ENCODE data around the gene NOP10. TPM values are rescaled to one million over a fixed set of nuclear protein-coding genes. Genes with fewer than 3 reads are reported as not detected.

NOP10 gene
- total RNA-seq, 1 donor from 2014 or later: 116 TPM

DNA sequence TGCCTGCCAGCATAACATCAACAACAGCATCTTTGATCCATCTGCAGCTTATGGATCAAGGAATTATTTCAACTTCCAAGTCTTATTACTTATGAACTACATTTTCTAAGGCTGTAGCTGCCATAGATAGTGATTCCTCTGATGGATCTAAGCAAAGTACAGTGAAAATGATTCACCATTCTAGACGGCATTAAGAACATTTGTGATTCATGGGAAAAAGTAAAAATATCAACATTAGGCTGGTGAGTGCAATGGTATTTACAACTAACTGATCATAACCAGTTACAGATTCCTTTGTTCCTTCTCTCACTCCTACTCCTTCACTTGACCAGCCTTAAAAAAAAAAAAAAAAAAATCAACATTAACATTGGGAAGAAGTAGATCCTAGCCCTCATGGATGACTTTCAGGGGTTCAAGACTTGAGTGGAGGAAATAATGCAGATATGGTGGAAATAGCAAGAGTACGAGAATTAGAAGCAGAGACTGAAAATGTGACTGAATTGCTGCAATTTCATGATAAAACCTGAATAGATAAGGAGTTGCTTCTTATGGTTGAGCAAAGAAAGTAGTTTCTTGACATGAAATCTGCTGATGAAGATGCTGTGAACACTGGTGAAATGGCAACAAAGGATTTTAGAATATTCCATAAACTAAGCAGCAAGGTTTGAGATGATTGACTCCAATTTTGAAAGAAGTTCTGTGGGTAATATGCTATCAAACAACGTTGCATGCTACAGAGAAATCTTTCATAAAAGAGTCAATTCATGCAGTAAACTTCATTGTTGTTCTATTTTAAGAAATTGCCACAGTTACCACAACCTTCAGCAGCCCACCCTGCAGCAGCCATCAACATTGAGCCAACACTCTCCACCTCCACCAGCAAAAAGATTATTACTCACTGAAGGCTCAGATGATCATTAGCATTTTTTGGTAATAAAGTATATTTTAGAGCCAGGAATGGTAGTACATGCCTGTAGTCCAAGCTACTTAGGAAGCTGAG is 28.1 kb downstream of the NOP10 start:
- POLR2A ChIA-PET: no interaction called here
- no peaks in the 10 kb centered on the region for H3K27me3 Mint-ChIP-seq
- TF ChIP-seq, protein P1, sequence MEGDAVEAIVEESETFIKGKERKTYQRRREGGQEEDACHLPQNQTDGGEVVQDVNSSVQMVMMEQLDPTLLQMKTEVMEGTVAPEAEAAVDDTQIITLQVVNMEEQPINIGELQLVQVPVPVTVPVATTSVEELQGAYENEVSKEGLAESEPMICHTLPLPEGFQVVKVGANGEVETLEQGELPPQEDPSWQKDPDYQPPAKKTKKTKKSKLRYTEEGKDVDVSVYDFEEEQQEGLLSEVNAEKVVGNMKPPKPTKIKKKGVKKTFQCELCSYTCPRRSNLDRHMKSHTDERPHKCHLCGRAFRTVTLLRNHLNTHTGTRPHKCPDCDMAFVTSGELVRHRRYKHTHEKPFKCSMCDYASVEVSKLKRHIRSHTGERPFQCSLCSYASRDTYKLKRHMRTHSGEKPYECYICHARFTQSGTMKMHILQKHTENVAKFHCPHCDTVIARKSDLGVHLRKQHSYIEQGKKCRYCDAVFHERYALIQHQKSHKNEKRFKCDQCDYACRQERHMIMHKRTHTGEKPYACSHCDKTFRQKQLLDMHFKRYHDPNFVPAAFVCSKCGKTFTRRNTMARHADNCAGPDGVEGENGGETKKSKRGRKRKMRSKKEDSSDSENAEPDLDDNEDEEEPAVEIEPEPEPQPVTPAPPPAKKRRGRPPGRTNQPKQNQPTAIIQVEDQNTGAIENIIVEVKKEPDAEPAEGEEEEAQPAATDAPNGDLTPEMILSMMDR (IDR thresholded peaks at IDR 0.05): no peak
- peaks cover 58% of the 10 kb centered on the region for H3K4me1 Mint-ChIP-seq
- intact Hi-C loops (cut with micrococcal nuclease): loop anchor here (5.0 kb wide), 1 partner anchor 32 kb away; no protein-coding TSS in a partner anchor
- H3K36me3 Mint-ChIP-seq (ENCODE audit: low read depth): peaks cover 42% of the 10 kb centered on the region
- DNase-seq (no peak), ATAC-seq (ENCODE audit: low read depth) (no peak)
- no peak overlapping the region for H3K27ac Mint-ChIP-seq
- CTCF ChIA-PET: interaction anchor here (1.2 kb wide), 1 partner anchor 273 kb away, joined by 3 read pairs; no protein-coding TSS in a partner anchor
- H3K4me3 Mint-ChIP-seq: no peak overlapping the region
- H3K9me3 Mint-ChIP-seq: no peaks in the 10 kb centered on the region

DNA sequence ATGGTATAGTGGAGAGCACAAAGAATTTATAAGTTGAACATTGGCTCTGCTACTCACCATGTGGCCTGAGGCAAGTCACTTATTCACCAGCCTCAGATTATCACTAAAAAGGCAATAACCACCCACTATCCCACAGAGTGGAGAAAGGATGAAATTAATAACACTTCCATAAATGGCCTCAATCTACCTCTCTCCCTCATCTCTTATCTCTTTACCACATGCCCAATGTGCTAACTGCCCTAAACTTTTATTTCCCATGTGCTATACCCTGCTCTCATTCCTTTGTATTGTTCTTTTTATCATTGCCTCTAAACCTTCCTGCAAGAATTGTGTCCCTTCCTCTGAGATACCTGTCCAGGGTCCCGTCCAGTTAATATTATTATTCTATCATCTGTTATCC is 31.4 kb downstream of the NOP10 start:
- ChIA-PET CTCF (no interaction called here), POLR2A (no interaction called here)
- Mint-ChIP-seq H3K4me1 (peaks cover 43% of the 10 kb centered on the region), H3K36me3 (ENCODE audit: low read depth) (peaks cover 56% of the 10 kb centered on the region), H3K4me3 (no peak overlapping the region), H3K27ac (no peak overlapping the region), H3K27me3 (no peaks in the 10 kb centered on the region), H3K9me3 (no peaks in the 10 kb centered on the region)
- ATAC-seq (ENCODE audit: low read depth) (no peak), DNase-seq (no peak)
- intact Hi-C loops (cut with micrococcal nuclease): no loop called here
- TF ChIP-seq, protein P1 (IDR thresholded peaks at IDR 0.05): no peak

DNA sequence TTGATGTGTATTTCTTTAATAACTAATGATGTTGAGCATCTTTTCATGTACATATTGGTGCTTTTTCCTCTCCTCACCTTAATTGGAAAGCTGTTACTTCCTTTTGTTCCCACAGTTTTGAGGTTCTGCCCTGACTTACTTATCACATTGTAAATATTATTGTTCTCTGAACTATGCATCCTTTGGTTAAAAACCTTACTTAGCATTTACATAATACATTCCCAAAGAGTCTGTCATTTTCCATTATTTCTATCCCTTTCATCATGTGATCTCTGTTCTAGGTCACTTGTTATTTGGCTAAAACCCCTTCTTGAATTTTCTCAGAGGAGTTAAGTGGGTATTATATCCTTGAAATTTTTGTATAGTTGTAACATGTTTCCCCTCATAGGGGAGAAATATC is 38.3 kb downstream of the NOP10 start:
- TF ChIP-seq, protein P1 (IDR thresholded peaks at IDR 0.05): no peak
- Mint-ChIP-seq H3K27me3 (no peaks in the 10 kb centered on the region), H3K4me1 (peaks cover 50% of the 10 kb centered on the region), H3K4me3 (no peak overlapping the region), H3K9me3 (no peaks in the 10 kb centered on the region), H3K36me3 (ENCODE audit: low read depth) (peaks cover 45% of the 10 kb centered on the region), H3K27ac (peak overlapping the region; percentile 42)
- intact Hi-C loops (cut with micrococcal nuclease): loop anchor here (5.0 kb wide), 1 partner anchor 37 kb away; no protein-coding TSS in a partner anchor
- DNase-seq: no peak
- ChIA-PET POLR2A (no interaction called here), CTCF (interaction anchor here (1.2 kb wide), 1 partner anchor 283 kb away, joined by 3 read pairs; no protein-coding TSS in a partner anchor)
- no peak for ATAC-seq (ENCODE audit: low read depth)

DNA sequence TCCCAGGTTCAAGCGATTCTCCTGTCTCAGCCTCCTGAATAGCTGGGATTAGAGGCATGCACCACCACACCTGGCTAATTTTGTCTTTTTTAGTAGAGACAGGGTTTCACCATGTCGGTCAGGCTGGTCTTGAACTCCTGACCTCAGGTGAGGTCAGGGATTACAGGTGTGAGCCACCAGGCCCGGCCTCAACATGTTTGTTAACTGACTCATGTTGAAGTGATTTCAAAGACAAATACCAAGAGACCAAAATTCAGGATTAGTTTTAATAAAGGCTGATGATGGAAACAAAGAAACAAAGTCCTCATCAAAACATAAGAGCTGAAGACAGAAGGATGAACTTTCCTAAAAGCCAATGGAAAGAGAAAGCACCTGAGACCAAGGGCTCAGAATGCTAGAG is 41.9 kb downstream of the NOP10 start:
- no peak overlapping the region for H3K4me3 Mint-ChIP-seq
- DNase-seq (no peak), ATAC-seq (ENCODE audit: low read depth) (no peak)
- intact Hi-C loops (cut with micrococcal nuclease): loop anchor here (5.0 kb wide), 1 partner anchor 34 kb away; no protein-coding TSS in a partner anchor
- no peaks in the 10 kb centered on the region for H3K9me3 Mint-ChIP-seq
- peaks cover 61% of the 10 kb centered on the region for H3K4me1 Mint-ChIP-seq
- ChIA-PET CTCF (no interaction called here), POLR2A (no interaction called here)
- no peak overlapping the region for H3K27ac Mint-ChIP-seq
- TF ChIP-seq, protein P1 (IDR thresholded peaks at IDR 0.05): no peak
- peaks cover 27% of the 10 kb centered on the region for H3K36me3 Mint-ChIP-seq (ENCODE audit: low read depth)
- no peaks in the 10 kb centered on the region for H3K27me3 Mint-ChIP-seq

DNA sequence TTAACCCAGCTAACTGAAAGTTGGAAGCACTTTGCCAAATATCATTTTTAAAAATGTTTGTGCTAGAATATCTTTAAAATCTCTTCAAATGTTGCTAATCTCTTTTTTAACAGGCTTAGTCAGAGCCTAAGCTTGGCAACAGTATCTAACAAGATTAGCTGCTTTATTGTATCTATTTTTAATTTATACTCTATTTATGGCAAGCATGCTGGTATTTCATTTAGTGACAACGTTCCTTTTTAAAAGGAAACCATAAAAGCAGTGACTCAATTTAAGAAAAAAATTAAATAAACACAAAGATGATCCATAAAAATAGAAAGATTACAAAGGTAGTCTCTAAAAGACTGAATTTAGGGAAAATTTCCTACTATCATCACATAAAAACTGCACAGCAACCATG is 45.9 kb downstream of the NOP10 start:
- Mint-ChIP-seq H3K9me3 (no peaks in the 10 kb centered on the region), H3K36me3 (ENCODE audit: low read depth) (peaks cover 28% of the 10 kb centered on the region), H3K27ac (no peak overlapping the region), H3K4me1 (peaks cover 44% of the 10 kb centered on the region), H3K4me3 (no peak overlapping the region), H3K27me3 (no peaks in the 10 kb centered on the region)
- TF ChIP-seq, protein P1 (IDR thresholded peaks at IDR 0.05): no peak
- DNase-seq: no peak
- CTCF ChIA-PET: no interaction called here
- POLR2A ChIA-PET: interaction anchor here (0.5 to 0.8 kb wide), 3 partner anchors 12 to 290 kb away, joined by 3 read pairs; no protein-coding TSS in a partner anchor
- intact Hi-C loops (cut with micrococcal nuclease): no loop called here
- ATAC-seq (ENCODE audit: low read depth): no peak
